Stromal cell of bone marrow (primary cell): Measurements from ENCODE around the gene MPG.

ENCODE experiments used
- DNase-seq: peaks from one replicate; pipeline ENCODE4 v3.0.0-alpha.2; 2012; ENCODE audit warnings: low read depth

The MPG gene

DNA sequence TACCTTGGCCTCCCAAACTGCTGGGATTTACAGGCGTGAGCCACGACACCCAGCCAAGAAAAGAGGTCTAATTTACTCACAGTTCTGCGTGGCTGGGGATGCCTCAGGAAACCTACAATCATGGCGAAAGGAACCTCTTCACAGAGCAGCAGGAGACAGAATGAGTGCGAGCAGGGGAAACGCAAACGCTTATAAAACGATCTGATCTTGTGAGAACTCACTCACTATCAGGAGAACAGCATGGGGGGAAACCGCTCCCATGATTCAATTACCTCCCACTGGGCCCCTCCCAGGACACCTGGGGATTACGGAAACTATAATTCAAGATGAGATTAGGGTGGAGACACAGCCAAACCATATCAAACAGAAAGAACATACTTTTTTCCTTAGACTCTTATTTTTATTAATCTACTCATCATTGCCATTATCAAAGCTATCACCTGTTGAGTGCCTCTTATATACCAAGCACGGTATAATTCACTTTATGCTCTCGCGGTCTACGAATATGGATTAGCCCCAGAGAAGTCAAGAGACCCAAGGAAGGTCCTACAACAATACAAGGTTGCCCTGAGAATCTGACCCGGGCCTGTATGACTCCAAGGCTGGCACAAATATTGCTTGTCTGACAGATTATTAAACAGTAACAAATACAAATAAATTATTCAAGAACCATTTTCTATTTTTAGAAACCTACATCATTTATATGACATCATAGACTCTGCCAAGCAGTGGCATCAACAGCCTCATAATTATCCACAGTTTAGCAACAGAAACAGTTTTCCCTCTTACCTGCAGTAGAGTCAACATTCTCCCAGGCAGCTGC lies 27.0 kb upstream of the MPG start:
- DNase-seq, result no peak

DNA sequence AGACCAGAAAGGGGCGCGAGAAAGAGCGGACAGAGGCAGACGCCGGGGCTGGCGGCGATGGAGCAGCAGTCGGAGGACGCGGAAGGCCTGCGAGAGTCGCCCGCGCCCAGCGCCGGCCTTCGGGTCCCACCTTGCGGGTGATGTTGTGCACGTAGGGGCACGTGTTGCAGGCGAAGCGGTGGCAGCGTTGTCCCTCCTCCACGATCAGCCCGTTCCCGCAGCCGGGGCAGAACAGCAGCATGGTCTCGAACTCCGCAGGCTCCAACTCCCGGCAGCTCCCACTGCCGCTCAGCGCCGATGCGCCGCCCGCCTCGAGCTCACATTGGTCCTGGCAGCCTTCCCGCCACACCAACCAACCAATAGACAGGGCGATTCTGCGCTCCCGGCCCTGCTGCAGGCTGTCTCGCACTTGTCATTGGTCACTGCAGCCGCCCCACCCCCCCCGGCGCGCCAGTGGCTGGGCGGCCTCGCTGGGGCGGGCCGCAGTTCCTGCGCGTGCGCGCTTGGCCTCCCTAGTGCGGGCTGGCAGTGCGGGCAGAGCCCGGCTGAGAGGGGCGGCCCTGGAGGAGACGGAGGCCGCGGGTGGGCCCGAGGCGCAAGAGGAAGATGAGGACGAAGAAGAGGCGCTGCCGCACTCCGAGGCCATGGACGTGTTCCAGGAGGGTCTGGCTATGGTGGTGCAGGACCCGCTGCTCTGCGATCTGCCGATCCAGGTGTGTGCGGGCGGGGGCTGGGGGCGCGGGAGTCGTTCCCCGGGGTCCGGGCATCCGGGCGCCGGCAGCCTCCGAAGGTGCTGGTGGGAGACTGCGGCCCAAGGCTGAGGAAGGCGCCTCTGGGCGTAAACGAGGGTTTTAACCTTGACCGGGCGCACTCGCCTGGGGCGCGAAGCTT lies 24.4 kb upstream of the MPG start, which contains the start of the genes POLR3K and SNRNP25:
TSS of gene POLR3K (minus strand) at position 263 of the 891 bp plus-strand sequence. CDS start at position 241, 22 bp downstream.
TSS of gene SNRNP25 (plus strand) at position 483 of the 891 bp plus-strand sequence. CDS start at position 672, 189 bp downstream.
- DNase-seq, result peak; percentile 96

DNA sequence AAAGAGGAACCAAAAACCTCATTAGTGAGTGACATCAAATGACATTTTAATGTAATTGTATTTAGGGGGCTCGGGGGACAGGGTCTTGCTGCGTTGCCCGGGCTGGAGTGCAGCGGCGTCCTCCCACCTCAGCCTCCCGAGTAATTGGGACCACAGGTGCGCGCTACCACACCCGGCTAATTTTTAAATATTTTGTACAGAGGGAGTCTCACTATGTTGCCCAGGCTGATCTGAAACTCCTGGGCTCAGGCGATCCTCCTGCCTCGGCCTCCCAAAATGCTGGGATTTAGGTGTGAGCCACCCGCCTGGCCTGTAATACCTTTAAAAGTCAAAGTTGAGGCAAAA lies 23.8 kb upstream of the MPG start:
- DNase-seq, result no peak

DNA sequence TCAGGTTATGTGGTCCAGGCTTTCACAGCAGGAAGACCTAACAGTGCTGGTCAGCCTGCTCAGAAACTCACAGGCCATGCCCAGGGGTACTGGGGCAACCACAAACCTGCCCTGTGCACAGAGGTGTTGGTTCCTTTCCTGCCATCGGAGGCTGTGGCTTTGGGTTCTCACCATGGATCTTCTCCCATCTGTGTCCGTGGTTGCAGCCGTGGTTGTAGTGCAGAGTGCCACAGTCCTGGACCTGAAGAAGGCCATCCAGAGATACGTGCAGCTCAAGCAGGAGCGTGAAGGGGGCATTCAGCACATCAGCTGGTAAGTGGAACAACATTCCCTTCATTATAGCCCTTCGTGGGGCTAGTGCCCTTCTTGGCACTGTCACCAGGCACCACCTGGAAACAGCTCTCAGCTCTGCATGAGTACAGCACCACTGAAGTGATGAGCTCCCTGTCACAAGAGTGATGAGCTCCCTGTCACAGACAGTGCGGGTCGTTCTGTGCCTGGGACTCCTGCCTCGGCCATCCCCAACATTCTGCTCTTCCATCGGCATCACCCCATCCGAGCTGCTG lies 22.4 kb upstream of the MPG start:
- DNase-seq, result no peak

DNA sequence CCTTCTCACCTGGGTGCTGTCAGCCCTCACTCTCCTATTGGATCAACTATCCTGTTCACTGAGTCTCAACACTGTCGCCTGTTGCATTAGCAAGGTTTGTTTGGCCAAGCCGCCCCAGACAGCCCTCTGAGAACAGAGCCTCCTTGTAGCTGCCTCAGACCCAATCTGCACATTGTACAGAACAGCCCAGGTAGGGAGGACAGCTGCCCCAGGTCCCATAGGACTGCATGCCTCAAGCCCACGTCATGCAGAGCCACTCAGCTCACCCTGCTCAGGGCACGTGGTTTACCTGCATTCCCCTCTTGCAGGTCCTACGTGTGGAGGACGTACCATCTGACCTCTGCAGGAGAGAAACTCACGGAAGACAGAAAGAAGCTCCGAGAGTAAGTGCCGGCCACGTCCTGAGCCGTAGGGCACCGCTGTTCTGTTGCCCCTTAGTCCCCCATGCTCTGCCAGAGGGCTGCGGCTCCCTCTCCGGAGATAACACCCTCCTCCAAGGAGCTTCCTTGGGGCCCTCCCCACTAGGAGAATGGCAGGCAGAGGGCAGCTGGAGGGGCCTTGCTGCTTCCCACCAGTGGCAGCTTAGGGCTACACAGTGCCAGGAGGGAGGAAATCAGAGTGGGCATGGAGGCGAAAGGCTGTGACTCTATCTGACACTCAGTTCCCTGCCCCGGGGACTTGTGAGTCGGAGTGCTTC lies 21.6 kb upstream of the MPG start:
- DNase-seq, result no peak

DNA sequence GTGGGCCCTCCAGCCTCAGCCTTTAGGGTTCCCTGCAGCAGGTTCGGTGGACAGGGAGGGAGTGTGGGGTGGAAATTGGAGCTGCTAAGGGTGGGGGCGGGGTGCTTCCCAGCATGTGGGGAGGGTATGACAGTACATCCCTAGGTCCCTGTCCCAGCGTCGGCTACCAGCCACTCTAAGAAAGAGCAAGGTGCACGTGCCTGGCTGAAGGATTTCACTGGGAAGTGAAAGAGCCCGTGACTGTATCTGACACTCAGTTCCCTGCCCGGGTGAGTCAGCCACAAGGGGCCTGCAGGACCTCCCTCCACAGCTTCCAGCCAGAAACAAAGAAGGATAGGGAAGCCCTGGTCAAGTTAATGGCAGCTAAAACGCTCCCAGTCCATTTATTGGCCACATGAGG lies 20.3 kb upstream of the MPG start:
- no peak for DNase-seq

DNA sequence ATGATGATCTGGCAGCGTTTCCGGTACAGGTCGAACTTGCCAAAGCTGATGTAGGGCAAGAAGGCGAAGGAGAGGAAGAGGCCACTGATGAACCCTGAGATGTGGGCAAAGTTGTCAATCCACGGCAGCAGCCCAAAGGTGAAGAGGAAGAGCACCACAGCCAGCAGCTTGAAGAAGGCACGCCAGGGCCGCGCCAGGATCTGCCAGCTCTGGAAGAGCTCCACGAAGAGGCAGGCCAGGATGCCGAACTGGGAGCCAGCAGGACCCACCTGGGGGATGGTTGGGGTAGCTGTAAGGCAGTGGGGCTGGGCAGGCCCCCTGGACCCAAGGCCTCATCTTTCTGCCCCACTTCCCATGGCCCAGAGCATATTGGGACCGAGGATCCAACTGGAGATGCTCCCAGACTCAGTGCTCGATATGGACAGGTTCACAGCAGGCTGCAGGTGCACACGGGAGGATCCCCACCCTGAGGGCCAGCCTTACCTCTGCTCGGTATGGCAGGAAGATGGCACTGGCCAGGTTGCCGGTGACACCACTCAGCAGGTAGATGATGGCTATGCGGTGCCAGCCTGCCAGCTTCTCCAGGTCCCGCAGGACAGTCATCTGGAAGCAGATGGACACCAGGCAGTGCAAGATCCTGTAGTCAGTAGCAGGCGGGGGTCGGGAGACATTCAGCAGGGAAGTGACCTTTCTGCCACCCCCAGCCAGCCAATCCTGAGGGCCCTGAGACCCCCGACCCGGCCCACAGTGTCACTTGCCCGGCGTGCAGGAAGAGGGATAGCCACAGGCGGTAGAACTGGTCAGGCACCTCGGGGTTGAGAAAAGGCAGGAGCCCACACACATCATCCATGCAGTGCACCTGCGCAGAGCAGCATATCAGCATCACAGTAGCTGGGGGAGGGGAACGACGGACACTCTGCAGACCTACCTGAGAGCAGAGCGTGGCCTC lies 19.3 kb upstream of the MPG start:
- no peak for DNase-seq

DNA sequence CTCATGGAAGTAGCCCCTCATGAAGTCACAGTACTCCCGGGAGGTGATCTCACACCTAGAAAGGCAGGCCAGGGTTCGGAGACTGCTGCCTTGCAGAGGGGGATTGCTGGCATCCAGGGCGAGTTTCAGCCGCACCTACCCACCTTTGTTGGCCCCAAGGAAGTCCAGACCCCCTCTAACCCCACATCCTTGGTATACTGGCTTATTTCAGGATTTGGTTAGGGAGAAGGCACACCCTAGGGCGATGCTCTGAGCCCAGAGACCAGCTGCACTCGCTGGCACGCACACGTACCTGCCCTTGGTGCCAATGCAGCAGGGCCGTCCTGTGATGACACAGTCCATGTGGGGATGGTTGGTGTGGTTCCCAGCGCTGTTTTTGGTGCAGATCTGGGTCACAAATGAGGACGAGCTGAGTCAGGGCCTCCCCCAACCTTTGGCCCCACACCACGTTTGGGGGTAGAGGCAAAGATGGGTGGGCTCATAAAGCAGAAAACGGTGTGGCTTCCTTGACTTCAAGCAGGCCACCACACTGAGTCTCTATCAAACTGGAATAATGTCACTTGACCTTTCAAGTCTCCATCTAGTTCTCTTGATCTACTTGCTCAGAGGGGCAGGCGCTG lies 18.5 kb upstream of the MPG start:
- DNase-seq, result no peak

DNA sequence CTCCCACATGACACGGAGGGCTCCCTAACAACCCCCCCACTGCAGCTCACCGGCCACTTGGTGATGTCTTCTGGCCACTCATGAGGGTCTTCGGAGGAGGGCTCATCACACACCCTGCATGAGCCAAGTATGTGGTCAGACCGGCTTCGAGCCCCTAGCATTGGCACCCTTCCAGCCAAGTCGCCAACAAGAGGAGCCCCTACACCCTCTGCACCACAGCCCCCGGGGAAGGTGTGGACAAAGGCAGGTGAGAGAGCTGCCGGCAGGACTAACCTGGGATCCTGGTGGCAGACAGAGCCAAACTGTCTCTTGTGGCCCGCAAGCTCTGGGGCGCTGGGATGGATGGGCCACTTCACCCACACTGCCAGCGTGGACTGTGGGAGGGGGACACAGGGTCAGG lies 17.9 kb upstream of the MPG start:
- DNase-seq, result no peak

DNA sequence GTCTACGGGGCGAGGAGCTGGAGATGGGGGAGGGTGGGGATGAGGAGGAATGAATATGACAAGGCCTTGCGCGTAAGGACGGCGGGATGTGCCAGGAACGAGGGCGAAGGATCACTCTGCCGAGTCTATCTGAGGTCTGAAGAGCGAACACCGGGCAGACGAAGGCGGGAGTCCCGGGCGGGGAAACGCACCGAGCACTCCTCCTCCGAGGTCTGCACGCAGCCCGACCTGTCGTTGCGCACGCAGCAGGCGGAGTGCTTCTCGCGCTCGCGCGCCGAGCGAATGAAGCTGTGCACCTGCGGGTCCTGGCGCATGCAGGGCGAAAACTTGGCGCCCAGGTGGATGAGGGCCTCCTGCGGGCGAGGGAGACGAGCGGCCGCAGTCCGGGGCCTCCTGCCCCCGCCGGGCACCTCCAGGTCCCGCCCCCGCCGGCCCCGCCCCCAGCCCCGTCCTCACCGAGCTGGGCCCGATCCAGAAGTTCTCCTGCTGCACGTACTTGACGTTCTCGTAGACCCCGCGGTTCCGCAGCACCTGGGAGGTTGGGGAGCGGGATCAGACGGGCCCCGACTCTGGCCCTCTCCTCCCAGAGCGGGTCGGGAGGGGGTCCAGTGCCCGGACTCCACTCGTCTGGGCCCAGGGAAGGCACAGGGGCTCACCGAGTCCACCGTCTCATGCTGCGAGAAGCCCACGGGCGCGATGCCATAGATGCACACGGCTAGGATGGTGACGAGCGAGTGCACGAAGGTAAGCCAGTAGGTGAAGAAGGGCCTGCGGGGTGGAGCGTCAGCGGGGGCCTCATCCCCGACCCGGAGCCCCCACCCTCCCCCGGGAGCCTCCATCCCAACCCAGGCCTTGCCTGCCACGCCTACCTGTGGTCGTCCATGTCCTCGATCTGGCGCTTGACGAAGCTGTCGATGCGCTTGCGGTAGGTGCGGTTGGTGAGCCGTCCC lies 16.8 kb upstream of the MPG start:
- DNase-seq, result no peak

DNA sequence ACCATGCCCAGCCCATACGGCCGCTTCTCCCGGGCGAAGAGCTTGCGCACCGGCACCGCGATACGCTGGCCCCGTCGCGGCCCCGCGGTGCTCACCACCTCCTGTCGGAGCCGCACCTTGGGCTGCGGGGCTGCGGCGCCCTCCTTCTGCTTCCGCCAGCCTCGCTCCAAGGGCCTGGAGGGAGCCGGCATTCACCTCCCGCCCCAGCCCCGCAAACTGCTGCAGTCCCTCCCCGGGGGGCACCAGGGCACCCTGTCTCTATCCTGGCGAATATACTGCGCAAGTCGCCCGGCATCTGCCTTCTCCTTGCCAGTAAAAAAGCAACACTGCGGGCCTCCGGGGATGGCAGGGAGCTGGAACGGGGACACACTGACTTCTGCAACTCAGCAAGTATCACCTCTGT lies 16.1 kb upstream of the MPG start:
- no peak for DNase-seq

DNA sequence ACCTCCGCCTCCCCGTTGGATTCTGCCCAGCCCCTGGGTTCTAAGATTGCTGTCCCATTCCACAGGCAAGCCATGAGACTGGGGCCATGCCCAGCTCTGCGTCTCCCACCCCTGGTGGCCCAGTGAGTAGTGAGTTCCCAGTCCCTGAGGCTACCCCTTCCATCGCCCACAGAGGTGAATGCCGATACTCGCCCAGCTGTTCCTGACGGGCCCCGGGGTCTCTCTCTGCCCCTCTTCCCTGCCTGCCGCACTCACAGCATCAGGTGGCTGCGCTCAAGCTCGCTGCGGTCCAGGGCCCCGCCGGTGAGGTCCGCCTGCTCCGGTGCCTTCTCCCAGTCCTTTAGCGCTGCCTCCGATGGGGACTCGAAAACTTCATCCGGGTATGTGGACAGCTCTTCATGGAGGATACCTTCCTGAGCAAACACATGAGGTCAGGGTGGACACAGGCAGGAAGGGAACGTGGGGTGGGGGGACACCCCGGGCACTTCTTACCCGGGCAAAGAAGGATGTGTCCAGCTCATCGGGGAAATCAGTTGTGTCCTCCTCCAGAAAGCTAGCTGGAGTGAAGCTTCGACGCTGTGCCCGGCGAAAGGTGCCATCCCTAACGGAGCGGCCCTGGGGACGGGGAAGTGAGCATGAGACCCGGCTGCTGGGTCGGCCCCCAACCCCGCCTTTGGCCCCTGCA lies 15.6 kb upstream of the MPG start:
- no peak for DNase-seq

DNA sequence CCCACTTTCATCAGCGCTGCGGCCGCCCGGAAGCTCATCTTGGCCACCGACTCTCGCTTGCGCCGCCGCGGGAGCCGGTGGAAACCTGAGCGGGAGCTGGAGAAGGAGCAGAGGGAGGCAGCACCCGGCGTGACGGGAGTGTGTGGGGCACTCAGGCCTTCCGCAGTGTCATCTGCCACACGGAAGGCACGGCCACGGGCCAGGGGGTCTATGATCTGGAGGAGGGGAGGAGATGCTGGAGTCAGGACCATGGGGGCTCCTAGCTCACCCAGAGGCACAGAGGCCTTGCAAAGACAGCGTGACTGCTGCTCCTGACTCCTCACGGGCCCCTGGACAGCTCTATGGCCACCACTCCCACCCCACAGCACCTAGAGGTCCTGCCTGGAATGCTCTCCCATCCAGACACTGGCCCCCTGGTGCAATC lies 15.0 kb upstream of the MPG start:
- DNase-seq, result no peak

DNA sequence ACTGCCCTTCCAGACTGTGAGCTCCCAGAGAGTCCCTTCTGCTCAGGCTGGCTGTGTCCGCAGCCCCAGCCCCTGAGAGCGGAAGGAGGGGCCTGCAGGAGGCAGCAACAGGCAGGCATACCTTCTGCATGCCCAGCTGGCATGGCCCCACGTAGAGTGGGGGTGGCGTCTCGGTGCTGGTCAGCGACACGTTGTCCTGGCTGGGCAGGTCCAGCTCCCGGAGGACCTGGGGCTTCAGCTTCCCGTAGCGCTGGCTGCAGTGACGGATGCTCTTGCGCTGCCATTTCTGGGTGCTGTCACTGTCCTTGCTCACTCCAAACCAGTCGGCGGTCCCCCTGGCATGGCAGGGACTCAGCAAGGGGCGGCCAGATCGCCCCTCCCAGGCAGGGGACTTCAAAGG lies 14.6 kb upstream of the MPG start:
- no peak for DNase-seq

DNA sequence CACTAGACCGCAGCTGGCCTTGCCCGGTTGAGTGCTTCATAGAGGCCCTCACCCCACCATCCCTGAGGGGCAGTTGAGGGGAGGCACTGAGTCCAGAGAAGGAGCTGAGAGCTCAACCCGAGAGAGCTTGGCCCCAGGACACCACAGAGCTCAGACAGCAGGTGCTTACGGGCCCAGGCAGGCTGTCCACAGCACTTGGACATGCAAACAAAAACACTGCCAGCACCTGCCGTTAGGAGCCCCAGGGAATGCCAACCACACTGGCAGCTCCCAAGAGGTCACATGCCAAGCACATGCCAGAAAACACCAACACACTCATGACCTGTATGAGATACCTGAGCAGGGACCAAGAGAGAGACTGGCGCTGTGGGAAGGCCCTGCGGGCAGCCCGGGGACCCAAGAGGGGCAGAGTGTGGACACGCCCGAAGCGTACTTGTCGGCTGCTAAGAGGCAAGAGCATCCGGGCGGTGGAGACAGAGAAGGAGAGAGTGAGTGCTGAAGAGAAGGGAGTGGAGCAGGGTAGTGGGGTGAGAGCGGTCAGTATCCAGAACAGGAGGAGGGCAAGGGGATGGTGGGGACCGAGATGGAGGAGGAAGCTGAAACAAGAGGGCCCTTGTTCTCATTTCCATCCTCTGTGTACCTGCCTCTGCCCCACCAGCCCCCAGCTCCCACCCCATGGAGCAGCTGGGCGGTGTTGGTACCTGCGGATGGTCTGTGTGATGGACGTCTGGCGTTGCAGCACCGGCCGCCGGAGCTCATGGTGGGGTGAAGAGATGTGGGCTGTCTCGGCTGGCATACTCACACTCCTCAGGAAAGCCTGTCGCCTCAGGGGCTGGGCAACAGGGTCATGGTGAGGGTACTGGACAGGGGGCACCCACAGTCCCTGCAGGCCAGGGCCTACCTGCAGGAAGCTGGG lies 13.8 kb upstream of the MPG start:
- DNase-seq, result no peak

DNA sequence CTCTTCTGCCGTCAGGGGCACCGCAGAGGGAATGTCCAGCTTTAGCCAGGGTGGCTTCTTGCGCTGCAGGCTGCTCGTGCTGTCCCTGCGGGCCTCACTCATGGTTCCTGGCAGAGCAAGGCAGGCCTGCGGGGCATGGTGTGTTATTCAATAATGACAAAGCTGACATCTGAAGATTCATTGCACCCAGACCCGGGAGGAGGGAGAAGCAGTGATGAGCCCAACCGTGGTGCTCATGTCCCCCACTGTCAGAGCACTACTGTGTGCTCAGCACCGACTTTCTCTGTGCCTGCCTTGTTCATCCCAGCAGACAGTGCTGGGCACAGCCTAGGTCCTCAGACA lies 13.1 kb upstream of the MPG start:
- DNase-seq, result no peak

DNA sequence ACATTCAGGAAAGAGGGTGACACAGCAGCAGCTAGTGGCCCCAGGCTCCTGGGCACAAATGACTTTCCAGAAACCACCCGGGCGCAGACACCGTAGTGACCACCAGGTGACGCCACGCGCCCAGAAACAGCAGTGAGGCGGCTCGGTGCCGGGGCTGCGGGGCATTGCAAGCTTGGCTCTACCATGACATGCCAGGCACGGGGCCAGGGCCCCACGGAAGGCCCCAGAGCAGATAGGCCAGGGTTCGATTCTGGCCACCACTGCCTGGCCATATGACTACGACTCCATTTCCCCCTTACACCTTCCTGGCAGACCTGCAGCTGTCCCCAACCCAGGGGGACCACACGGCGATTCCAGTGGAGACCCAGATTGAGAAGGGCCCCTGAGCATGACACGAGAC lies 12.3 kb upstream of the MPG start:
- DNase-seq, result no peak
